Neuronal stem cell (in vitro differentiated cells): ENCODE measurements around the gene RALGAPB.
A peak's percentile ranks its signal among the peaks of the same experiment; 100 is the strongest.

Experiments
- DNase-seq: peaks from one replicate; pipeline ENCODE4 v3.0.0-alpha.2; 2013; ENCODE audit warnings: low spot score
- H2AFZ ChIP-seq: one replicate; pipeline ENCODE4 v1.6.1; 2013; ENCODE audit warnings: mild to moderate bottlenecking, low read length, inconsistent platforms
- H2AK5ac ChIP-seq: 2 replicates; pipeline ENCODE4 v1.6.1; 2013; ENCODE audit warnings: low read depth, mild to moderate bottlenecking, inconsistent platforms, low read length, moderate library complexity, mixed read lengths
- H2BK120ac ChIP-seq: 2 replicates; pipeline ENCODE4 v1.6.1; 2013; ENCODE audit warnings: low read depth, mild to moderate bottlenecking, inconsistent platforms, low read length, moderate library complexity, mixed read lengths
- H2BK12ac ChIP-seq: one replicate; pipeline ENCODE4 v1.6.1; 2013; ENCODE audit warnings: low read length, inconsistent platforms
- H2BK15ac ChIP-seq: 2 replicates; pipeline ENCODE4 v1.6.1; 2013; ENCODE audit warnings: mild to moderate bottlenecking, low read length, inconsistent platforms, mixed read lengths
- H2BK5ac ChIP-seq: one replicate; pipeline ENCODE4 v1.6.1; 2013; ENCODE audit warnings: inconsistent platforms, mild to moderate bottlenecking, low read length, moderate library complexity
- H3K14ac ChIP-seq: one replicate; pipeline ENCODE4 v1.6.1; 2013; ENCODE audit warnings: low read length, inconsistent platforms
- H3K18ac ChIP-seq: 2 replicates; pipeline ENCODE4 v1.6.1; 2013; ENCODE audit warnings: low read length, inconsistent platforms
- H3K23ac ChIP-seq: 2 replicates; pipeline ENCODE4 v1.6.1; 2013; ENCODE audit warnings: low read depth, mild to moderate bottlenecking, mixed read lengths, low read length, inconsistent platforms; ENCODE audit not compliant: poor library complexity
- H3K27ac ChIP-seq: replicated peaks from 3 replicates; pipeline ENCODE4 v1.5.1; 2013; ENCODE audit warnings: low read length, inconsistent platforms
- H3K27me3 ChIP-seq, 3 experiments: 2 replicates each; pipeline ENCODE4 v1.6.1; 2013; ENCODE audit warnings: low read length in 3 of 3, mild to moderate bottlenecking in 2 of 3, inconsistent platforms in 1 of 3, low read depth in 1 of 3, mixed read lengths in 1 of 3, moderate library complexity in 1 of 3; ENCODE audit not compliant: control insufficient read depth in 3 of 3, insufficient read depth in 3 of 3
- H3K36me3 ChIP-seq, 2 donors: replicated peaks in 1 of 2; 2 replicates each; pipeline ENCODE4 v1.6.1; 2013; ENCODE audit warnings: low read length in 2 of 2; ENCODE audit not compliant: control insufficient read depth in 2 of 2, insufficient read depth in 2 of 2
- H3K4ac ChIP-seq: 2 replicates; pipeline ENCODE4 v1.6.1; 2013; ENCODE audit warnings: inconsistent platforms, mild to moderate bottlenecking, low read length, moderate library complexity
- H3K4me1 ChIP-seq, 2 donors: 1 replicate in 1 of 2; 2 replicates in 1 of 2; pipeline ENCODE4 v1.6.1; 2013; ENCODE audit warnings: low read length in 2 of 2, low read depth in 1 of 2; ENCODE audit not compliant: control insufficient read depth in 2 of 2, insufficient read depth in 1 of 2
- H3K4me2 ChIP-seq: one replicate; pipeline ENCODE4 v1.6.1; 2013; ENCODE audit warnings: mild to moderate bottlenecking, low read length, inconsistent platforms; ENCODE audit not compliant: insufficient read depth, poor library complexity, severe bottlenecking
- H3K4me3 ChIP-seq, 2 donors: 2 replicates each; pipeline ENCODE4 v1.5.1; 2013; ENCODE audit warnings: low read length in 2 of 2, mild to moderate bottlenecking in 2 of 2, inconsistent platforms in 1 of 2, moderate library complexity in 1 of 2
- H3K79me1 ChIP-seq: one replicate; pipeline ENCODE4 v1.6.1; 2013; ENCODE audit warnings: low read depth, mild to moderate bottlenecking, inconsistent platforms, low read length, moderate library complexity
- H3K9ac ChIP-seq: one replicate; pipeline ENCODE4 v1.6.1; 2013; ENCODE audit warnings: mild to moderate bottlenecking, low read depth, low read length, inconsistent platforms; ENCODE audit not compliant: poor library complexity
- H3K9me3 ChIP-seq, 2 donors: replicated peaks in 1 of 2; 2 replicates each; pipeline versions ENCODE3 to v1.6.1; 2013; ENCODE audit warnings: low read length in 2 of 2, mild to moderate bottlenecking in 2 of 2, inconsistent platforms in 1 of 2, low read depth in 1 of 2, mixed read lengths in 1 of 2, moderate library complexity in 1 of 2; ENCODE audit not compliant: control insufficient read depth in 2 of 2, insufficient read depth in 1 of 2
- H4K8ac ChIP-seq: one replicate; pipeline ENCODE4 v1.6.1; 2013; ENCODE audit warnings: low read depth, mild to moderate bottlenecking, inconsistent platforms, low read length, moderate library complexity
- H4K91ac ChIP-seq: one replicate; pipeline ENCODE4 v1.6.1; 2013; ENCODE audit warnings: low read length, low read depth, mild to moderate bottlenecking, inconsistent platforms; ENCODE audit not compliant: poor library complexity
- WGBS, 2 donors: extraction: QIAGEN DNeasy Blood & Tissue Kit; methylation state at CpG; one replicate each; pipeline ENCODE4 v1.1.7; 2013; ENCODE audit warnings: missing lambda C conversion rate in 2 of 2, mixed read lengths in 1 of 2; ENCODE audit not compliant: insufficient read length in 2 of 2, insufficient replicate concordance in 1 of 2; ENCODE audit errors: extremely low coverage in 2 of 2; 5-methylcytosine and 5-hydroxymethylcytosine counted together

RALGAPB gene

DNA sequence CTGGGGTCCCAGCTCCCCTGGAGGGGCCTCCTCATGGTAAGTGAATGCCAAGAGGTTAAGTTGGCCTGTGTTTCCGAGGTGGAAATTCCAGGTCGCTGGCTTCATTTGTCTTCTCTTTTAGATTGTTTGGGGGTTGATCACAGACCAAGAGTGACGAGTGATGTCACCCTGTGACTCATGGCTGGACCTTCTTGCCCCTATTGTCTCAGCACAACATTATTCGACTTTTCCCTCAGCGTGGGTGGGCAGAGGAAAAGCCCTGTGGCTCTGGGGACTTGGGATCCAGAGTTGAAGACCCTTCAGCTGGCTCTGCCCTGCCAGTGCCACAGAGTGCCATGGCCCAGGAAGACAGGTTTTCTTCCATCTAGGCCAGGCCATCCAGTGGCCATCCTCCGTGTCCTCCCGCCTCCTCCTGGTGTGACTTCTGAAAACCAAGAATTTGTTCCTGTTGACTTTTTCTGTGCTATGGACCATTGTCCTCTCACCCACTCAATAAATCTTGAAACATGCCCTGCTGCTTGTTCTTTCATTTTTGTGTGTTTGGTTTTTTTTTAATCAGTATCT is 22.1 kb upstream of the RALGAPB start:
- Histone ChIP-seq H2BK15ac (no peak overlapping the region), H4K91ac (no peak overlapping the region), H2BK120ac (no peak overlapping the region), H2BK12ac (no peak overlapping the region), H3K27ac (no peak overlapping the region), H3K4ac (no peak overlapping the region), H3K23ac (no peak overlapping the region), H2AFZ (no peak overlapping the region), H2AK5ac (no peak overlapping the region), H3K14ac (no peak overlapping the region), H3K79me1 (peaks cover 10% of the 10 kb centered on the region), H3K9ac (no peak overlapping the region), H3K36me3 (peaks cover 18 to 38% of the 10 kb centered on the region in 2 donors), H3K4me1 (peaks cover 5 to 6% of the 10 kb centered on the region in 2 donors), H2BK5ac (no peak overlapping the region), H3K27me3 (no peaks in the 10 kb centered on the region), H3K9me3 (no peaks in the 10 kb centered on the region), H3K4me2 (no peak overlapping the region), H4K8ac (no peak overlapping the region), H3K18ac (no peak overlapping the region), H3K4me3 (no peak overlapping the region)
- no peak for DNase-seq
- WGBS, 2 donors: no CpG with 5 or more reads among the region's 7 CpGs

DNA sequence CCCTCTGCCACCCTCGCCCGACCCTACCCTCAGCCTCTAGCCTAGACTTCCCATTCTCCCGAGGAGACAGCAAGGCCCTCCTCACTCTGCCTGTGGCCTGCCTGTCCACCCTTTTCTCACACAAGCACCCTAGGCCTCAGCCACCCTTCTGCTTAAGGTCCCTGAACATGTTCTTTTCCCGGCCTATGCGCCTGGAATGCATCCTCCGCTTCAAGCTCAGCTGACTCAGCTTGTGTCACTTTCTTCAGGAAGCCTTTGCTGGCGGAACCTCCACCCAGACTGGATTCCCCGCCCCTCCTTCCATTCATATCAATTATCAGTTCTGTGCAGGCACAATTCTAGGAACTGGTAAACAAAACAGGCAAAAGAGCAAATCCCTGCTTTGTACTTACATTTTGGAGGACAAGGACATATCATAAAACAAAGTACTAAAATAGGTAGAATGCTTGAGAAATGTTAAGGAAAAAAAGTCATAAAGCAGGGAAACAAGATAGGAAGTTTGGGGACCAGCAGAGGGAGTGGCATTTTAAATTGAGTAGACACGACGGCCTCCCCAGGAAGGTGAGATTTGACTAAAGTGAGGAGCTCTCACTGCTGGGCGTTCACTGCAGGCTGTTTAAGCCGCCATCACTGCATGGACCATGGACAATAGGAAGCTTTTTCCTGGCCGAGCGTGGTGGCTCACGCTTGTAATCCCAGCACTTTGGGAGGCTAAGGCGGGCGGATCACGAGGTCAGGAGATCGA is 19.6 kb upstream of the RALGAPB start:
- Histone ChIP-seq H3K4ac (no peak overlapping the region), H4K91ac (no peak overlapping the region), H4K8ac (no peak overlapping the region), H3K9me3 (no peaks in the 10 kb centered on the region), H3K4me1 (no peaks in the 10 kb centered on the region), H2BK5ac (no peak overlapping the region), H2AK5ac (no peak overlapping the region), H2AFZ (no peak overlapping the region), H3K79me1 (peaks cover 4% of the 10 kb centered on the region), H3K23ac (peak overlapping the region; percentile 40), H2BK120ac (no peak overlapping the region), H3K9ac (peak overlapping the region; percentile 79), H3K27ac (no peak overlapping the region), H2BK15ac (no peak overlapping the region), H3K36me3 (peaks cover 16 to 34% of the 10 kb centered on the region in 2 donors), H3K18ac (no peak overlapping the region), H3K14ac (no peak overlapping the region), H3K4me2 (no peak overlapping the region), H2BK12ac (no peak overlapping the region), H3K4me3 (no peak overlapping the region), H3K27me3 (no peaks in the 10 kb centered on the region)
- DNase-seq: no peak
- no CpG with 5 or more reads among the region's 19 CpGs for WGBS, 2 donors

GRCh38 chr20:38453941-38454340 is 18.7 kb upstream of the RALGAPB start:
- no peak for DNase-seq
- H3K79me1 ChIP-seq: no peaks in the 10 kb centered on the region
- H3K4ac ChIP-seq: no peak overlapping the region
- H2AK5ac ChIP-seq: no peak overlapping the region
- no peak overlapping the region for H2BK15ac ChIP-seq
- H2BK12ac ChIP-seq: no peak overlapping the region
- no peaks in the 10 kb centered on the region for H3K27me3 ChIP-seq
- no peak overlapping the region for H3K9ac ChIP-seq
- no peak overlapping the region for H3K23ac ChIP-seq
- no peak overlapping the region for H2BK5ac ChIP-seq
- H4K8ac ChIP-seq: no peak overlapping the region
- H3K4me1 ChIP-seq: no peaks in the 10 kb centered on the region
- H2AFZ ChIP-seq: no peak overlapping the region
- H2BK120ac ChIP-seq: no peak overlapping the region
- no peak overlapping the region for H3K14ac ChIP-seq
- no peak overlapping the region for H3K27ac ChIP-seq
- peaks cover 14 to 25% of the 10 kb centered on the region in 2 donors for H3K36me3 ChIP-seq
- no peak overlapping the region for H3K4me2 ChIP-seq
- no CpG with 5 or more reads among the region's 2 CpGs for WGBS, 2 donors
- no peaks in the 10 kb centered on the region for H3K9me3 ChIP-seq
- H4K91ac ChIP-seq: no peak overlapping the region
- no peak overlapping the region for H3K4me3 ChIP-seq
- no peak overlapping the region for H3K18ac ChIP-seq

GRCh38 chr20:38454556-38455473 is 17.8 kb upstream of the RALGAPB start:
- Histone ChIP-seq H4K8ac (no peak overlapping the region), H3K4me1 (no peaks in the 10 kb centered on the region), H3K4ac (no peak overlapping the region), H3K4me2 (no peak overlapping the region), H2AFZ (no peak overlapping the region), H2BK12ac (no peak overlapping the region), H2BK15ac (no peak overlapping the region), H3K14ac (no peak overlapping the region), H4K91ac (no peak overlapping the region), H3K27ac (no peak overlapping the region), H2BK5ac (no peak overlapping the region), H3K9me3 (no peaks in the 10 kb centered on the region), H2AK5ac (no peak overlapping the region), H2BK120ac (no peak overlapping the region), H3K4me3 (no peak overlapping the region), H3K9ac (no peak overlapping the region), H3K18ac (no peak overlapping the region), H3K79me1 (no peaks in the 10 kb centered on the region), H3K27me3 (no peaks in the 10 kb centered on the region), H3K36me3 (peaks cover 6 to 16% of the 10 kb centered on the region in 2 donors), H3K23ac (no peak overlapping the region)
- WGBS, 2 donors: no CpG with 5 or more reads among the region's 13 CpGs
- no peak for DNase-seq
